ENCODE measurements around the gene MYADML2.

GRCh38 chr17:81914103-81914850 lies 32.8 kb downstream of the MYADML2 start:
- TF ChIP-seq CTCF (IDR thresholded peaks at IDR 0.05) (no peak), POLR2A (IDR thresholded peaks at IDR 0.05) (no peak)
